ENCODE data around the gene SMARCC1. TPM values are rescaled to one million over a fixed set of nuclear protein-coding genes. Genes with fewer than 3 reads are reported as not detected.

Gene SMARCC1
- total RNA-seq, 1 experiment from 2014 or later, result 130 TPM

- DNase-seq, result no peak
- no peak overlapping the region for H3K4me2 ChIP-seq
- H3K9me3 ChIP-seq (ENCODE audit: insufficient read depth, low read depth), result no peaks in the 10 kb centered on the region
- H3K4me3 ChIP-seq, result no peak overlapping the region
- peaks cover 10% of the 10 kb centered on the region for H3K27me3 ChIP-seq (ENCODE audit: insufficient read depth, low read depth)
- no peaks in the 10 kb centered on the region for H3K4me1 ChIP-seq (replicated peaks; ENCODE audit: insufficient read depth)
- H4K20me1 ChIP-seq (ENCODE audit: insufficient read depth), result no peaks in the 10 kb centered on the region
- no peaks in the 10 kb centered on the region for H3F3A ChIP-seq (ENCODE audit: insufficient read depth, low read depth)
- no peaks in the 10 kb centered on the region for H3K36me3 ChIP-seq (ENCODE audit: low read depth)
- H3K79me2 ChIP-seq (ENCODE audit: low read depth), result no peaks in the 10 kb centered on the region
- TF ChIP-seq CTCF (conservative IDR thresholded peaks at IDR 0.05), result no peak
- BruUV-seq (replicated peaks), result no TSS peak
- POLR2A ChIA-PET (ENCODE audit: unreplicated experiment), result no interaction called here
- no peak overlapping the region for H2AFZ ChIP-seq
- CTCF ChIA-PET, result no interaction called here
- H3K9me2 ChIP-seq (ENCODE audit: insufficient read depth), result no peaks in the 10 kb centered on the region
- intact Hi-C loops (cut with micrococcal nuclease; ENCODE audit: unreplicated experiment), result no loop called here
- no peak overlapping the region for H3K27ac ChIP-seq
Measured at GRCh38 chr3:47568901-47569300, 212.8 kb downstream of the SMARCC1 start.

DNA sequence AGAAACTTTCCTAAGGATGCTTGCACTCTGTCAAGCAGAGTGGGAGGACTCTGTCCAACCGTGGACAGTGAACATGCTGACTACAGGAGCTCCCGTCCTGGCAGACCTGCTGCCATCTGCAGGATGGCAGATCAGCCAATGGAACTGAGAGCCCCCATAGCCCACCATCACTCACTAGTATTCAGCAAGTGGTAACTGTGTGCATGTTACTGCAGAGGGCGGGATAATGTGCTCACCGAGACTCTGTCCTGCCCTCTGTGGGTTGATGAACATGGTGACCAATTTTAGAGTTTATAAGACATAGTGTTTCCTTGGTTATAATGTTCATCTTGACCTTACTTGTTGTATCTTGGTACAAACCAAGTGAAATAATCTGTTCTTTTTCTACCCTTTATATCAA lies 214.5 kb downstream of the SMARCC1 start:
- Histone ChIP-seq H3K4me1 (replicated peaks; ENCODE audit: insufficient read depth) (no peaks in the 10 kb centered on the region), H3K36me3 (ENCODE audit: low read depth) (no peaks in the 10 kb centered on the region), H4K20me1 (ENCODE audit: insufficient read depth) (no peaks in the 10 kb centered on the region), H3K9me2 (ENCODE audit: insufficient read depth) (no peaks in the 10 kb centered on the region), H3F3A (ENCODE audit: insufficient read depth, low read depth) (no peaks in the 10 kb centered on the region), H3K9me3 (ENCODE audit: insufficient read depth, low read depth) (no peaks in the 10 kb centered on the region), H3K27ac (no peak overlapping the region), H3K79me2 (ENCODE audit: low read depth) (no peaks in the 10 kb centered on the region), H3K4me3 (no peak overlapping the region), H3K27me3 (ENCODE audit: insufficient read depth, low read depth) (peaks cover 5% of the 10 kb centered on the region; the same call in 1 of the 2 replicates), H2AFZ (no peak overlapping the region), H3K4me2 (no peak overlapping the region)
- no peak for DNase-seq
- TF ChIP-seq CTCF (conservative IDR thresholded peaks at IDR 0.05) (no peak), EZH2 (IDR thresholded peaks at IDR 0.05; ENCODE audit: low read depth) (no peak)
- intact Hi-C loops (cut with micrococcal nuclease; ENCODE audit: unreplicated experiment), result no loop called here
- POLR2A ChIA-PET (ENCODE audit: unreplicated experiment), result no interaction called here
- CTCF ChIA-PET, result no interaction called here
- BruUV-seq (replicated peaks), result no TSS peak

DNA sequence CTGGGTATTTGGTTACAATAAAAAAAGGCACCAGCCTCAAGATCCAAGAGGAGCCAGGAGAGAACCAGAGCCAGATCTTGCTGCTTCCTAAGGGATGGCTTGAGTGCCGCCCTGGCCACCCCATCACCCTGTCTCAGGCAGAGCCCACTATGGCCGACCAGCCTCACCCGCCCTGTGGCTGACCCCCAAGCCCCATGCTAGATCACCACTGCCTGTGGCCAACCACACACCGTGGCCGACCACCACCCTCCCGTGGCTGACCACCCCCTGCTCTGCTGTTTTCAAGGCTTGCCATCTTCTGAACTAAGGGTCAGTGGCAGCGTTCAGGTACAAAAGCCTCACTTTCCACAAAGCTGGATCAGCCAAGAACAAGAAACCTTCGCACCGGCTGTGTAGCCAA lies 215.0 kb downstream of the SMARCC1 start:
- H3F3A ChIP-seq (ENCODE audit: insufficient read depth, low read depth), result no peaks in the 10 kb centered on the region
- H3K27ac ChIP-seq, result no peak overlapping the region
- ChIA-PET CTCF (no interaction called here), POLR2A (ENCODE audit: unreplicated experiment) (no interaction called here)
- intact Hi-C loops (cut with micrococcal nuclease; ENCODE audit: unreplicated experiment), result no loop called here
- no peaks in the 10 kb centered on the region for H3K9me2 ChIP-seq (ENCODE audit: insufficient read depth)
- no peak for TF ChIP-seq EZH2 (IDR thresholded peaks at IDR 0.05; ENCODE audit: low read depth)
- TF ChIP-seq CTCF (conservative IDR thresholded peaks at IDR 0.05), result no peak
- H3K79me2 ChIP-seq (ENCODE audit: low read depth), result no peaks in the 10 kb centered on the region
- BruUV-seq (replicated peaks), result no TSS peak
- H3K4me1 ChIP-seq (replicated peaks; ENCODE audit: insufficient read depth), result no peaks in the 10 kb centered on the region
- no peak overlapping the region for H3K4me3 ChIP-seq
- H3K4me2 ChIP-seq, result no peak overlapping the region
- no peaks in the 10 kb centered on the region for H4K20me1 ChIP-seq (ENCODE audit: insufficient read depth)
- DNase-seq, result no peak
- no peaks in the 10 kb centered on the region for H3K27me3 ChIP-seq (ENCODE audit: insufficient read depth, low read depth)
- H3K9me3 ChIP-seq (ENCODE audit: insufficient read depth, low read depth), result no peaks in the 10 kb centered on the region
- H2AFZ ChIP-seq, result no peak overlapping the region
- H3K36me3 ChIP-seq (ENCODE audit: low read depth), result no peaks in the 10 kb centered on the region

All from PC-9 (cell line).